ENCODE results near the gene TRIML1.

The TRIML1 gene

DNA sequence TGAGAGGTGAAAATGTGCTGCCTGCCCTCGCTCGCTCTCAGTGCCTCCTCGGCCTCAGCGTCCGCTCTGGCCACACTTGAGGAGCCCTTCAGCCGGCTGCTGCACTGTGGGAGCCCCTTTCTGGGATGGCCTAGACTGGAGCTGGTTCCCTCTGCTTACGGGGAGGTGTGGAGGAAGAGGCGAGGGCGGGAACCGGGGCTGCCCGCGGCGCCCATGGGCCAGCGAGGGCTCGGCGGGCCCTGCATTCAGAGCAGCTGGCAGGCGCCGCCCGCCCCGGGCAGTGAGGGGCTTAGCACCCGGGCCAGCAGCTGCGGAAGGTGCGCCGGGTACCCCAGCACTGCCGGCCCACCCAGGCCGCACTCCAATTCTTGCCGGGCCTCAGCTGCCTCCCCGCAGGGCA lies 39.6 kb downstream of the TRIML1 start:
- H2AFZ ChIP-seq = no peak overlapping the region
- no peak overlapping the region for H3K4me3 ChIP-seq (ENCODE audit: low read depth, low read length)
- no peaks in the 10 kb centered on the region for H3K36me3 ChIP-seq (ENCODE audit: control insufficient read depth, insufficient read depth, low read length)
- no peaks in the 10 kb centered on the region for H3K27me3 ChIP-seq (ENCODE audit: control insufficient read depth, insufficient read depth, low read length)
- H3K4me1 ChIP-seq = no peaks in the 10 kb centered on the region
- TF ChIP-seq, protein P1, sequence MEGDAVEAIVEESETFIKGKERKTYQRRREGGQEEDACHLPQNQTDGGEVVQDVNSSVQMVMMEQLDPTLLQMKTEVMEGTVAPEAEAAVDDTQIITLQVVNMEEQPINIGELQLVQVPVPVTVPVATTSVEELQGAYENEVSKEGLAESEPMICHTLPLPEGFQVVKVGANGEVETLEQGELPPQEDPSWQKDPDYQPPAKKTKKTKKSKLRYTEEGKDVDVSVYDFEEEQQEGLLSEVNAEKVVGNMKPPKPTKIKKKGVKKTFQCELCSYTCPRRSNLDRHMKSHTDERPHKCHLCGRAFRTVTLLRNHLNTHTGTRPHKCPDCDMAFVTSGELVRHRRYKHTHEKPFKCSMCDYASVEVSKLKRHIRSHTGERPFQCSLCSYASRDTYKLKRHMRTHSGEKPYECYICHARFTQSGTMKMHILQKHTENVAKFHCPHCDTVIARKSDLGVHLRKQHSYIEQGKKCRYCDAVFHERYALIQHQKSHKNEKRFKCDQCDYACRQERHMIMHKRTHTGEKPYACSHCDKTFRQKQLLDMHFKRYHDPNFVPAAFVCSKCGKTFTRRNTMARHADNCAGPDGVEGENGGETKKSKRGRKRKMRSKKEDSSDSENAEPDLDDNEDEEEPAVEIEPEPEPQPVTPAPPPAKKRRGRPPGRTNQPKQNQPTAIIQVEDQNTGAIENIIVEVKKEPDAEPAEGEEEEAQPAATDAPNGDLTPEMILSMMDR (IDR thresholded peaks at IDR 0.05) = no peak
- no peaks in the 10 kb centered on the region for H3K9me3 ChIP-seq (ENCODE audit: control insufficient read depth, low read length)
- H3K4me2 ChIP-seq (ENCODE audit: low read length) = no peak overlapping the region
- H3K27ac ChIP-seq = no peak overlapping the region
- H3K79me2 ChIP-seq = no peaks in the 10 kb centered on the region
- H3K9ac ChIP-seq = no peak overlapping the region

DNA sequence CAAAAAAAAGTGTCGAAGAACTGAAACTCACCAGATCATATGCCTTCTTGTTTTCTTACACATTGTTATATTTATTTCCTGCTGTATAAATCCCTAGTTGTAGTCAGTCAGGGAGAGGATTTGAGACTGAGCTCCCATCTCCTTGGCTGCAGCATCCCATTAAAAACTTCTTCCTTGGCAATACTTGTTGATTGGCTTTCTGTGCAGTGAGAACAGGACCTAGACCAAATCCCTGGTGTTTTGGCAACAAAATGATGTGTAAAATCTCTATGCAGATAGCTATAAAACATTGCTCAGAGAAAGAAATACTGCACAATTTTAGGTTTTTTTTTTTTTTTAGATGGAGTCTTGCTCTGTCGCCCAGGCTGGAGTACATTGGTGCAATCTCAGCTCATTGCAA lies 47.9 kb downstream of the TRIML1 start:
- Histone ChIP-seq H3K4me1 (no peaks in the 10 kb centered on the region), H3K9ac (no peak overlapping the region), H3K9me3 (ENCODE audit: control insufficient read depth, low read length) (no peaks in the 10 kb centered on the region), H3K36me3 (ENCODE audit: control insufficient read depth, insufficient read depth, low read length) (no peaks in the 10 kb centered on the region), H3K79me2 (no peaks in the 10 kb centered on the region), H3K4me2 (ENCODE audit: low read length) (no peak overlapping the region), H2AFZ (no peak overlapping the region), H3K4me3 (ENCODE audit: low read depth, low read length) (no peak overlapping the region), H3K27ac (no peak overlapping the region), H3K27me3 (ENCODE audit: control insufficient read depth, insufficient read depth, low read length) (no peaks in the 10 kb centered on the region)
- TF ChIP-seq, protein P1 (IDR thresholded peaks at IDR 0.05) = no peak

- Histone ChIP-seq H3K9me3 (ENCODE audit: control insufficient read depth, low read length) (no peaks in the 10 kb centered on the region), H2AFZ (no peak overlapping the region), H3K36me3 (ENCODE audit: control insufficient read depth, insufficient read depth, low read length) (no peaks in the 10 kb centered on the region), H3K9ac (no peak overlapping the region), H3K4me2 (ENCODE audit: low read length) (no peak overlapping the region), H3K4me3 (ENCODE audit: low read depth, low read length) (no peak overlapping the region), H3K27ac (no peak overlapping the region), H3K4me1 (no peaks in the 10 kb centered on the region), H3K79me2 (no peaks in the 10 kb centered on the region), H3K27me3 (ENCODE audit: control insufficient read depth, insufficient read depth, low read length) (no peaks in the 10 kb centered on the region)
- TF ChIP-seq, protein P1 (IDR thresholded peaks at IDR 0.05) = no peak
Observed at GRCh38 chr4:188190461-188190860, 51.2 kb downstream of the TRIML1 start.

DNA sequence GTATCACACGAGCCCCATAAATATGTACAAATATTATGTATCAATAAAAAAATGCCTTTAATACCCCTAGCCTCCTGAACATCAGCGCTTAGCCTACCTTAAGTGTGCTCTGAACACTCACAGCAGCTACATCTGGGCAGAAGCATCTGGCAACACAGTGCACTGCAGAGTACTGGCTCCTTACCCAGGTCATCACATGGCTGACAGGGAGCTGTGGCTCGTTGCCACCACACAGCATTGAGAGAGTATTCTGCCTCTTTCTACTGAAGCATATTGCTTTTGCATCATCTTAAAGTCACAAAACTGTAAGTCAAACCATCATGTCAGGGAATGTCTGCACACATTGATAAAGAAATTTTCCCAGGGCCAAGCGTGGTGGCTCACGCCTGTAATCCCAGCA lies 55.2 kb downstream of the TRIML1 start:
- Histone ChIP-seq H2AFZ (no peak overlapping the region), H3K4me1 (no peaks in the 10 kb centered on the region), H3K4me3 (ENCODE audit: low read depth, low read length) (no peak overlapping the region), H3K79me2 (no peaks in the 10 kb centered on the region), H3K9me3 (ENCODE audit: control insufficient read depth, low read length) (no peaks in the 10 kb centered on the region), H3K4me2 (ENCODE audit: low read length) (no peak overlapping the region), H3K9ac (no peak overlapping the region), H3K36me3 (ENCODE audit: control insufficient read depth, insufficient read depth, low read length) (no peaks in the 10 kb centered on the region), H3K27ac (no peak overlapping the region), H3K27me3 (ENCODE audit: control insufficient read depth, insufficient read depth, low read length) (no peaks in the 10 kb centered on the region)
- TF ChIP-seq, protein P1 (IDR thresholded peaks at IDR 0.05) = no peak

- TF ChIP-seq, protein P1 (IDR thresholded peaks at IDR 0.05) = no peak
- H3K4me1 ChIP-seq = no peaks in the 10 kb centered on the region
- H3K27me3 ChIP-seq (ENCODE audit: control insufficient read depth, insufficient read depth, low read length) = no peaks in the 10 kb centered on the region
- no peaks in the 10 kb centered on the region for H3K9me3 ChIP-seq (ENCODE audit: control insufficient read depth, low read length)
- H3K4me3 ChIP-seq (ENCODE audit: low read depth, low read length) = peak overlapping the region; percentile 32
- H3K4me2 ChIP-seq (ENCODE audit: low read length) = peak overlapping the region; percentile 61
- no peaks in the 10 kb centered on the region for H3K79me2 ChIP-seq
- no peaks in the 10 kb centered on the region for H3K36me3 ChIP-seq (ENCODE audit: control insufficient read depth, insufficient read depth, low read length)
- H2AFZ ChIP-seq = no peak overlapping the region
- H3K9ac ChIP-seq = no peak overlapping the region
- H3K27ac ChIP-seq = no peak overlapping the region
Observed at GRCh38 chr4:188195389-188195985, 56.2 kb downstream of the TRIML1 start.

Measured in parathyroid adenoma (tissue), 2 donors.